ENCODE data around the gene WLS. TPM values are rescaled to one million over a fixed set of nuclear protein-coding genes. Genes with fewer than 3 reads are reported as not detected.

The WLS gene
- total and polyA plus RNA-seq, 2 donors (not counting 1 experiment from before 2014, with no cell fraction given): 156 to 269 TPM

DNA sequence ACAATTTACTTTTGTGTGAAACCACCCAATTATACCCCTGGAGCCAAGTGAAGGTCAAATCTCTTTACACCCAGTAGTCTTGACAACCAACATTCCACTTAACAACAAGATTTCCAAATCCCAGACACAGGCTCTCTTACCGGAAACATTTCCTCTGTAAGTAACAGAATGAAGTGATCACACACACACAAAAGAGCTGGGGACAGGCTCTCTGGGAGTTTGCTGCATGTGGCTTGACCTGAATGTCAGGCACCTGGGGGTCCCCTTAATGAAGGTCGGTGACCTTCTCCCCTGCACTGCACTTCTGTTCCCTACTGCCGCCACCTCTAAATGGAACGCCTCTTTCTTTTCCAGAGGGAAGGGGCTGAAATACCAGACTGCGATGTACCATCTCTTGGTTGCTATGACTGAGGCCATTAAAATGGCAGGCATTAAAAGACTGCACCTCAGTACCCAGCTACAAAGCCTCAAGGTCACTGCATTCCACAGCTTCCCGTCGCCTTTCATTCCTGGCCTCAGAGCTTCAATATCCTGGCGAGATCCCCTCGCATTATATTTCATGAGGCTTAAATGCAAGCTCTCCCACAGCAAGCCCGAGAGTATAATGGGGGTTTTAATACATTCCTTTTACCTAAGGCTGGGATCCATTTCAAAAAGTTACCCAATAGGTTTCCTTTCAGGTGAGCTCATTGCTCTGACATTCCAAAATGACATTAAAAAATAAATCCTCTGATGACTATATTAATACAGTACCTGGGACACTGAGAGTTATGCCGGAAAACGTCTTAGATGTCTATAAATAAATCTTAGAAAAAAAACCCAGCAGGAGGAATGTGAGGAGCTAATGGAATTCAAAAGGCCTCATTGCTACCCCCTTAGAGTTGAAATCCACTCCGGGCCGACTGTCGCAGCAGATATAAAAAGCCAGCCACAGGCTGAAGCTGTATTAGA, 91.0 kb downstream of the WLS start:
- Histone ChIP-seq H3K79me2 (ENCODE audit: control insufficient read depth, insufficient read depth, low read length) (no peaks in the 10 kb centered on the region), H3K4me2 (ENCODE audit: extremely low read depth, insufficient read depth, low read length) (no peak overlapping the region), H3K27ac (ENCODE audit: insufficient read depth, low read length) (peak overlapping the region; percentile 27), H3K4me3 (replicated peaks in 1 of 4; ENCODE audit: control extremely low read depth in 1 of 4, insufficient read depth in 1 of 4, low read depth in 3 of 4, low read length in 4 of 4) (no peak overlapping the region), H4K20me1 (ENCODE audit: control insufficient read depth, extremely low read depth, insufficient read depth, low read length) (no peaks in the 10 kb centered on the region), H3K4me1 (ENCODE audit: control insufficient read depth, extremely low read depth, insufficient read depth, low read length) (peaks cover 12% of the 10 kb centered on the region), H3K9me3 (ENCODE audit: control insufficient read depth, insufficient read depth, low read depth, low read length) (no peaks in the 10 kb centered on the region), H2AFZ (ENCODE audit: low read length) (no peak overlapping the region), H3K9ac (ENCODE audit: insufficient read depth, low read length) (no peak overlapping the region), H3K27me3 (ENCODE audit: control insufficient read depth, insufficient read depth, low read length) (no peaks in the 10 kb centered on the region), H3K36me3 (ENCODE audit: control insufficient read depth, insufficient read depth, low read length) (peaks cover 7% of the 10 kb centered on the region)
- peak; percentile 47 to 88 for DNase-seq (ENCODE audit: low read depth in 2 of 2)
- TF ChIP-seq, protein P1, sequence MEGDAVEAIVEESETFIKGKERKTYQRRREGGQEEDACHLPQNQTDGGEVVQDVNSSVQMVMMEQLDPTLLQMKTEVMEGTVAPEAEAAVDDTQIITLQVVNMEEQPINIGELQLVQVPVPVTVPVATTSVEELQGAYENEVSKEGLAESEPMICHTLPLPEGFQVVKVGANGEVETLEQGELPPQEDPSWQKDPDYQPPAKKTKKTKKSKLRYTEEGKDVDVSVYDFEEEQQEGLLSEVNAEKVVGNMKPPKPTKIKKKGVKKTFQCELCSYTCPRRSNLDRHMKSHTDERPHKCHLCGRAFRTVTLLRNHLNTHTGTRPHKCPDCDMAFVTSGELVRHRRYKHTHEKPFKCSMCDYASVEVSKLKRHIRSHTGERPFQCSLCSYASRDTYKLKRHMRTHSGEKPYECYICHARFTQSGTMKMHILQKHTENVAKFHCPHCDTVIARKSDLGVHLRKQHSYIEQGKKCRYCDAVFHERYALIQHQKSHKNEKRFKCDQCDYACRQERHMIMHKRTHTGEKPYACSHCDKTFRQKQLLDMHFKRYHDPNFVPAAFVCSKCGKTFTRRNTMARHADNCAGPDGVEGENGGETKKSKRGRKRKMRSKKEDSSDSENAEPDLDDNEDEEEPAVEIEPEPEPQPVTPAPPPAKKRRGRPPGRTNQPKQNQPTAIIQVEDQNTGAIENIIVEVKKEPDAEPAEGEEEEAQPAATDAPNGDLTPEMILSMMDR (conservative IDR thresholded peaks at IDR 0.05 in 1 of 2, IDR thresholded peaks at IDR 0.05 in 1 of 2; ENCODE audit: low read depth in 1 of 2, low read length in 2 of 2): no peak
- TF ChIP-seq EZH2 (IDR thresholded peaks at IDR 0.05; ENCODE audit: low read length, missing control alignments): no peak

DNA sequence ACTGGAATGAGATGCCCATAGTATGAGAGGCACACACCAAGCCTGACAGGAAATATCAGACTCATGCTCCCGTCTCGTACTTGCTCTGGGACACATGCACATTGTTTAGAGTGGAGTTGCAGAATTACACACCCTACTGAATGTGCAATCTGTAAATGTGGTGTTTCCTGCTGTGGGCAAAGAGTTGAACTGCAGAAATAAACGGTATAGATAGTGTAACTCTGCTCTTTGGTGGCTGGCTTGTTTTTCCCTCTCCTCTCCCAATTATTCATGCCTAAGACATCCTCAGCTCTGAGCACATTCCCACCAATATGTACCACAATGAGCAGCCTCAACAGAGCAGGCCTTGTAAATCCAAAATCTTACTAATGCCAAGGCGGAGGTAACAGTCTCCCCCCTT, 91.8 kb downstream of the WLS start:
- Histone ChIP-seq H3K4me2 (ENCODE audit: extremely low read depth, insufficient read depth, low read length) (no peak overlapping the region), H3K9ac (ENCODE audit: insufficient read depth, low read length) (no peak overlapping the region), H3K4me1 (ENCODE audit: control insufficient read depth, extremely low read depth, insufficient read depth, low read length) (peaks cover 12% of the 10 kb centered on the region), H3K9me3 (ENCODE audit: control insufficient read depth, insufficient read depth, low read depth, low read length) (no peaks in the 10 kb centered on the region), H2AFZ (ENCODE audit: low read length) (no peak overlapping the region), H3K27me3 (ENCODE audit: control insufficient read depth, insufficient read depth, low read length) (no peaks in the 10 kb centered on the region), H3K36me3 (ENCODE audit: control insufficient read depth, insufficient read depth, low read length) (peaks cover 13% of the 10 kb centered on the region), H3K4me3 (replicated peaks in 1 of 4; ENCODE audit: control extremely low read depth in 1 of 4, insufficient read depth in 1 of 4, low read depth in 3 of 4, low read length in 4 of 4) (no peak overlapping the region), H3K27ac (ENCODE audit: insufficient read depth, low read length) (peak overlapping the region; percentile 27), H3K79me2 (ENCODE audit: control insufficient read depth, insufficient read depth, low read length) (no peaks in the 10 kb centered on the region), H4K20me1 (ENCODE audit: control insufficient read depth, extremely low read depth, insufficient read depth, low read length) (no peaks in the 10 kb centered on the region)
- TF ChIP-seq, protein P1 (conservative IDR thresholded peaks at IDR 0.05 in 1 of 2, IDR thresholded peaks at IDR 0.05 in 1 of 2; ENCODE audit: low read depth in 1 of 2, low read length in 2 of 2): no peak
- no peak for TF ChIP-seq EZH2 (IDR thresholded peaks at IDR 0.05; ENCODE audit: low read length, missing control alignments)
- DNase-seq (ENCODE audit: low read depth in 2 of 2): peak; percentile 27 to 75

DNA sequence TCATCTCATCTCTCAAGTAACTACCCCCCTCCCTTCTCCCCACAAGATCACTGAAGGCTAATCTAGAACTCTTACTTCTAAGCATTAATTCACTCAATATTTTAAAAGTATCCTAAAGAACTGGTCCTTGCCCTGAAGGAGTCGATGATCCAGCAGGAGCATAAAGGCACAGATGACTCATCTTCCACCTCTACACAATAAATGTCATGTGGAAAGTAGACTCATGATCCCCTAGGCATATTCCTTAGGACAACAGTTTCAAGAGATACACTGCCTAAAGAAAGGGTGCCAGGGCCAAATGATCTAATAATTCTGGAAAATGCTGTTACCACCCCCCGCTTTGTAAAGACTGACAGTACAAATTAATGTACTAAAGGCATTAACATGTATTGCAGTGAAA, 96.1 kb downstream of the WLS start:
- no peak overlapping the region for H3K4me3 ChIP-seq (replicated peaks in 1 of 4; ENCODE audit: control extremely low read depth in 1 of 4, insufficient read depth in 1 of 4, low read depth in 3 of 4, low read length in 4 of 4)
- H3K4me1 ChIP-seq (ENCODE audit: control insufficient read depth, extremely low read depth, insufficient read depth, low read length): peaks cover 3% of the 10 kb centered on the region
- no peak for DNase-seq (ENCODE audit: low read depth in 2 of 2)
- no peak overlapping the region for H2AFZ ChIP-seq (ENCODE audit: low read length)
- no peaks in the 10 kb centered on the region for H3K79me2 ChIP-seq (ENCODE audit: control insufficient read depth, insufficient read depth, low read length)
- no peak overlapping the region for H3K27ac ChIP-seq (ENCODE audit: insufficient read depth, low read length)
- H3K9me3 ChIP-seq (ENCODE audit: control insufficient read depth, insufficient read depth, low read depth, low read length): no peaks in the 10 kb centered on the region
- no peak overlapping the region for H3K4me2 ChIP-seq (ENCODE audit: extremely low read depth, insufficient read depth, low read length)
- H3K27me3 ChIP-seq (ENCODE audit: control insufficient read depth, insufficient read depth, low read length): no peaks in the 10 kb centered on the region
- peaks cover 21% of the 10 kb centered on the region for H3K36me3 ChIP-seq (ENCODE audit: control insufficient read depth, insufficient read depth, low read length)
- H3K9ac ChIP-seq (ENCODE audit: insufficient read depth, low read length): no peak overlapping the region
- no peaks in the 10 kb centered on the region for H4K20me1 ChIP-seq (ENCODE audit: control insufficient read depth, extremely low read depth, insufficient read depth, low read length)
- TF ChIP-seq, protein P1 (conservative IDR thresholded peaks at IDR 0.05 in 1 of 2, IDR thresholded peaks at IDR 0.05 in 1 of 2; ENCODE audit: low read depth in 1 of 2, low read length in 2 of 2): no peak
- no peak for TF ChIP-seq EZH2 (IDR thresholded peaks at IDR 0.05; ENCODE audit: low read length, missing control alignments)

Measured in fibroblast of lung (primary cell).